ENCODE data around the gene MANBA. TPM values are rescaled to one million over a fixed set of nuclear protein-coding genes. Genes with fewer than 3 reads are reported as not detected.

MANBA gene
- total and polyA plus RNA-seq, 2 of the 4 experiments (the other 2 are of a cell fraction) = 11.5 to 17.2 TPM

DNA sequence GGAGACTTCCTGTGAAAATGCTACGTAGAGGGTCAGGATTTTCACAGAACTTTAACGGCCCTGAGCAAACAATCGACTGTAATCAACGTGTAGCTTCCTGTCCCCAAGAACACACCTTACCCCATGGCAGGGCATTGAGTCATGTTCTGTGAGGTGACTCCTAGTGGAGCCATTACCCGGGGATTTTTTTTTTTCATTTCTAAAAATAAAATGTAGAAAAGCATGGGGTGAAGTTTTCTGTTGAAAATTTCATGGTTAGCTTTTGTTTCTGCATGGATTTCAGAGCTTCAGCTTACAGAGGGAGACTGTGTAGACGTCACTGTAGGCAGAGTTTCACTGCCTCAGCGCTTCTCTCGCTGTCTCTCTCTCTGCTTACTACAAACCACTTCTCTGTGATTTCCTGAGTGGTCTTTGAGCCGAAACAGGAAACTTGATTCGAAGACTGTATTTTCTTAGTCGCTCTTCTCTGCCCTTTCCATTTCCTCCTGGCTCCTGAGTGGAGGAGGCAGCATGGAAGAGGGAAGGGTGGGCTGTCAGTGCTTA, 147.9 kb downstream of the MANBA start:
- Histone ChIP-seq H2AK9ac (replicated peaks; ENCODE audit: low read depth, low read length, poor library complexity) (peak overlapping the region; percentile 39), H4K8ac (ENCODE audit: low read depth in 2 of 2, low read length in 2 of 2) (no peak overlapping the region), H3K9me1 (ENCODE audit: insufficient read depth, low read length) (no peaks in the 10 kb centered on the region; the same call in 1 of the 2 replicates), H3K18ac (ENCODE audit: low read depth, low read length) (no peak overlapping the region), H2AK5ac (ENCODE audit: low read depth, low read length) (no peak overlapping the region), H3K9ac (ENCODE audit: low read depth, low read length) (no peak overlapping the region), H2BK20ac (ENCODE audit: low read depth, low read length) (no peak overlapping the region), H3K4me2 (ENCODE audit: low read depth, low read length) (no peak overlapping the region), H2BK15ac (ENCODE audit: low read depth, low read length) (no peak overlapping the region), H3K79me1 (ENCODE audit: low read depth in 1 of 2, low read length in 2 of 2) (no peaks in the 10 kb centered on the region), H2AFZ (replicated peaks; ENCODE audit: low read length, poor library complexity) (no peak overlapping the region), H3K36me3 (ENCODE audit: control insufficient read depth, insufficient read depth, low read length) (peaks cover 45% of the 10 kb centered on the region), H3K27ac (ENCODE audit: insufficient read depth, low read length) (no peak overlapping the region), H4K5ac (ENCODE audit: low read depth, low read length) (no peak overlapping the region), H3K9me3 (ENCODE audit: control insufficient read depth, insufficient read depth, low read length) (no peaks in the 10 kb centered on the region), H2BK120ac (ENCODE audit: low read depth, low read length) (no peak overlapping the region), H2BK5ac (ENCODE audit: low read depth, low read length, poor library complexity, severe bottlenecking) (no peak overlapping the region), H3K4me3 (ENCODE audit: insufficient read depth, low read depth, low read length) (no peak overlapping the region), H3K27me3 (ENCODE audit: control insufficient read depth, insufficient read depth, low read length) (no peaks in the 10 kb centered on the region), H4K91ac (ENCODE audit: insufficient read depth, low read depth, low read length) (no peak overlapping the region), H3K56ac (ENCODE audit: extremely low read depth, insufficient read depth, low read length) (no peak overlapping the region), H3K23ac (ENCODE audit: low read depth, low read length) (no peak overlapping the region), H3K4me1 (ENCODE audit: control insufficient read depth, insufficient read depth, low read length) (no peaks in the 10 kb centered on the region), H3K4ac (ENCODE audit: low read depth, low read length) (no peak overlapping the region), H4K20me1 (ENCODE audit: insufficient read depth, low read length) (no peaks in the 10 kb centered on the region), H3K14ac (replicated peaks; ENCODE audit: low read depth, low read length) (no peak overlapping the region)
- intact Hi-C loops (cut with micrococcal nuclease) = no loop called here
- dilution Hi-C loops (cut with HindIII; ENCODE audit: low sequenced_read_pairs, unreplicated experiment) = loop anchor here (25.0 kb wide), 1 partner anchor 399 kb away; the partner anchor contains the start of gene SLC9B1
- WGBS, 2 experiments (ENCODE audit: extremely low coverage in 2 of 2, insufficient read length in 1 of 2) = no CpG with 5 or more reads among the region's 11 CpGs
- ATAC-seq (ENCODE audit: low read depth) (no peak), DNase-seq (no peak)
- ChIA-PET CTCF (no interaction called here), POLR2A (ENCODE audit: unreplicated experiment) (no interaction called here)
- in situ Hi-C loops (cut with MboI; ENCODE audit: low sequenced_read_pairs) = no loop called here
- BruUV-seq (replicated peaks) = no TSS peak
- TF ChIP-seq USF2 (IDR thresholded peaks at IDR 0.05; ENCODE audit: low read depth, low read length) (no peak), RFX5 (IDR thresholded peaks at IDR 0.05; ENCODE audit: low read depth, low read length) (no peak), MAZ (IDR thresholded peaks at IDR 0.05; ENCODE audit: borderline replicate concordance, low read depth, low read length) (no peak), BHLHE40 (IDR thresholded peaks at IDR 0.05; ENCODE audit: low read depth, low read length) (no peak), RAD21 (IDR thresholded peaks at IDR 0.05; ENCODE audit: low read length) (no peak), NFE2L2 (IDR thresholded peaks at IDR 0.05; ENCODE audit: low read depth, low read length) (no peak), MAFK (IDR thresholded peaks at IDR 0.05; ENCODE audit: low read depth, low read length) (no peak), RCOR1 (IDR thresholded peaks at IDR 0.05; ENCODE audit: insufficient replicate concordance, low read length) (no peak), MXI1 (IDR thresholded peaks at IDR 0.05; ENCODE audit: borderline replicate concordance, low read depth, low read length) (no peak), CHD1 (IDR thresholded peaks at IDR 0.05; ENCODE audit: low read depth, low read length) (no peak)
- TF ChIP-seq, protein P1, sequence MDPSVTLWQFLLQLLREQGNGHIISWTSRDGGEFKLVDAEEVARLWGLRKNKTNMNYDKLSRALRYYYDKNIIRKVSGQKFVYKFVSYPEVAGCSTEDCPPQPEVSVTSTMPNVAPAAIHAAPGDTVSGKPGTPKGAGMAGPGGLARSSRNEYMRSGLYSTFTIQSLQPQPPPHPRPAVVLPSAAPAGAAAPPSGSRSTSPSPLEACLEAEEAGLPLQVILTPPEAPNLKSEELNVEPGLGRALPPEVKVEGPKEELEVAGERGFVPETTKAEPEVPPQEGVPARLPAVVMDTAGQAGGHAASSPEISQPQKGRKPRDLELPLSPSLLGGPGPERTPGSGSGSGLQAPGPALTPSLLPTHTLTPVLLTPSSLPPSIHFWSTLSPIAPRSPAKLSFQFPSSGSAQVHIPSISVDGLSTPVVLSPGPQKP (IDR thresholded peaks at IDR 0.05; ENCODE audit: borderline replicate concordance, low read depth, low read length) = no peak
